ENCODE results near the gene MOB3A. TPM values are rescaled to one million over a fixed set of nuclear protein-coding genes. Genes with fewer than 3 reads are reported as not detected.

Gene MOB3A
- total and polyA plus RNA-seq, 2 experiments from 2014 or later: 15.7 to 25.1 TPM

DNA sequence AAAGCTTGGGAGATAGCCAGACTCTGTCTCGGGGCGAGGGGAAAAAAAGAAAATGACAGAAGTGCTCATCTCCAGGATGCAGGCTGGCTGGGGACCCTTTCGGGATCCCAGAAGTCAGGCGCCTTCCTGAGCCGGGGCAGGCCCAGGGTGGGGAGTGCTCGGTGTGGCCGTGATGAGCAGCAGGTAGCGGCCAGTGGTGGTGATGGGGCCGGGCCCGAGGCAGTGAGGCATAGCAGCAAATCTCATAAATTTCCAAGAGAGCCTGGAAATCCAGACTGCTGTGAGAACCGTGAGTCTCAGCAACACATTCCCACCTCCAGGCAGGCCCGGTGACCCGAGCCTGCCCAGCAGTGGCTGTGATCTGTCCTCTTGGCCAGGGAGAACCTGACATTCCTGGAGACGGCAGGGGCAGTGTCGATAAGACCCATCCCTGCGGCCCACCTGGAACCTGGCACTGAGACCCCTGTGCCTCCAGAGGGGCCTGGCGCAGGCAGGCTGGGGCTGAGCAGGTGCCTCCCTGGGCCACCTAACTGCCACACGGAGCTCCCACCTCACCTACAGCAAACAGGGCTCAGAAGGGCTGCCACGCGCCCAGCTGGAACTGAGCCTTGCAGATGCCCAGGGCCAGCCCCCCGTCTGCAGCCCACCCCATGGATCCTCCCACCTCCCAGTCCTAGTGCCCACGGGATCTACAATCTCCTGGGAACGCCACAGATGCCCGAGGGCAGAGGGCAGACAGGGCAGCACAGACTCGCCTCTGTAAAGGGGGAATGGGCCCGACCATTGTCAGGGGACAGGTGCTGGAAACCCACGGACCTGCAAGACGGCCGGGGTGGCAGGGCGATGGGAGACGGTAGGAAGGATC lies 24.0 kb upstream of the MOB3A start:
- Histone ChIP-seq H3K4me3 (no peak overlapping the region), H3K27ac (no peak overlapping the region), H3K36me3 (replicated peaks; ENCODE audit: insufficient read depth, low read depth) (no peaks in the 10 kb centered on the region), H3K9me2 (replicated peaks; ENCODE audit: insufficient read depth) (no peaks in the 10 kb centered on the region), H3K4me1 (ENCODE audit: insufficient read depth) (no peaks in the 10 kb centered on the region), H2AFZ (no peak overlapping the region), H4K20me1 (ENCODE audit: insufficient read depth, poor library complexity, severe bottlenecking) (peaks cover 10% of the 10 kb centered on the region), H3K4me2 (no peak overlapping the region), H3K27me3 (no peaks in the 10 kb centered on the region), H3K9me3 (ENCODE audit: low read depth) (no peaks in the 10 kb centered on the region), H3K79me2 (peaks cover 3% of the 10 kb centered on the region)
- TF ChIP-seq EZH2 (IDR thresholded peaks at IDR 0.05; ENCODE audit: borderline replicate concordance) (no peak), EZH2phosphoT487 (IDR thresholded peaks at IDR 0.05; ENCODE audit: low read depth, severe bottlenecking, unreplicated experiment) (no peak)
- TF ChIP-seq, protein P1, sequence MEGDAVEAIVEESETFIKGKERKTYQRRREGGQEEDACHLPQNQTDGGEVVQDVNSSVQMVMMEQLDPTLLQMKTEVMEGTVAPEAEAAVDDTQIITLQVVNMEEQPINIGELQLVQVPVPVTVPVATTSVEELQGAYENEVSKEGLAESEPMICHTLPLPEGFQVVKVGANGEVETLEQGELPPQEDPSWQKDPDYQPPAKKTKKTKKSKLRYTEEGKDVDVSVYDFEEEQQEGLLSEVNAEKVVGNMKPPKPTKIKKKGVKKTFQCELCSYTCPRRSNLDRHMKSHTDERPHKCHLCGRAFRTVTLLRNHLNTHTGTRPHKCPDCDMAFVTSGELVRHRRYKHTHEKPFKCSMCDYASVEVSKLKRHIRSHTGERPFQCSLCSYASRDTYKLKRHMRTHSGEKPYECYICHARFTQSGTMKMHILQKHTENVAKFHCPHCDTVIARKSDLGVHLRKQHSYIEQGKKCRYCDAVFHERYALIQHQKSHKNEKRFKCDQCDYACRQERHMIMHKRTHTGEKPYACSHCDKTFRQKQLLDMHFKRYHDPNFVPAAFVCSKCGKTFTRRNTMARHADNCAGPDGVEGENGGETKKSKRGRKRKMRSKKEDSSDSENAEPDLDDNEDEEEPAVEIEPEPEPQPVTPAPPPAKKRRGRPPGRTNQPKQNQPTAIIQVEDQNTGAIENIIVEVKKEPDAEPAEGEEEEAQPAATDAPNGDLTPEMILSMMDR (IDR thresholded peaks at IDR 0.05; ENCODE audit: poor library complexity): no peak
- no peak for DNase-seq (ENCODE audit: low spot score)
- 96% methylated on average over 31 of the region's 31 CpGs for WGBS (ENCODE audit: low lambda C conversion rate, missing lambda C conversion rate)

DNA sequence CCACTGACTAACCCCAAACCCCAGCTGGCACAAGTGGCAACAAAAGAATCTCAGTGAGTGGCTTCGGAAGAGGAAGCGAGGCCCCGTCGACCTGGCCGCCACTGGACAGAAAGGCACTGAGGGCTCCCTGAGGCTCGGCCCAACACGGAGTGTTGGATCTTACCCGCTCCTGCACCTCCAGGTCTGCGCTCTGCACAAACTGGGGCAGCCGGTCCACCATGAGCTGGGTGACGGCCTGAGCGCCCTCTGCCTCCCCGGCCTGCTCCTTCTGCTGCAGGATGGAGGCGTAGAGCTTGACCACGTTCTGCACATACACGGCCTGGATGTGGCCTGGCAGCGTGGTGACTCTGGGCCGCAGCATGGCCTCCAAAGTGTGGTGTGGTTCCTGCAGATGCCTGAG lies 22.3 kb upstream of the MOB3A start:
- Histone ChIP-seq H3K27ac (no peak overlapping the region), H4K20me1 (ENCODE audit: insufficient read depth, poor library complexity, severe bottlenecking) (peaks cover under 1% of the 10 kb centered on the region), H3K4me1 (ENCODE audit: insufficient read depth) (no peaks in the 10 kb centered on the region), H3K27me3 (no peaks in the 10 kb centered on the region), H3K36me3 (replicated peaks; ENCODE audit: insufficient read depth, low read depth) (no peaks in the 10 kb centered on the region), H3K4me3 (no peak overlapping the region), H3K9me2 (replicated peaks; ENCODE audit: insufficient read depth) (no peaks in the 10 kb centered on the region), H3K79me2 (peaks cover 1% of the 10 kb centered on the region), H3K4me2 (no peak overlapping the region), H2AFZ (no peak overlapping the region), H3K9me3 (ENCODE audit: low read depth) (no peaks in the 10 kb centered on the region)
- TF ChIP-seq EZH2phosphoT487 (IDR thresholded peaks at IDR 0.05; ENCODE audit: low read depth, severe bottlenecking, unreplicated experiment) (no peak), EZH2 (IDR thresholded peaks at IDR 0.05; ENCODE audit: borderline replicate concordance) (no peak)
- TF ChIP-seq, protein P1 (IDR thresholded peaks at IDR 0.05; ENCODE audit: poor library complexity): no peak
- WGBS (ENCODE audit: low lambda C conversion rate, missing lambda C conversion rate): 90% methylated on average over 18 of the region's 18 CpGs
- no peak for DNase-seq (ENCODE audit: low spot score)

DNA sequence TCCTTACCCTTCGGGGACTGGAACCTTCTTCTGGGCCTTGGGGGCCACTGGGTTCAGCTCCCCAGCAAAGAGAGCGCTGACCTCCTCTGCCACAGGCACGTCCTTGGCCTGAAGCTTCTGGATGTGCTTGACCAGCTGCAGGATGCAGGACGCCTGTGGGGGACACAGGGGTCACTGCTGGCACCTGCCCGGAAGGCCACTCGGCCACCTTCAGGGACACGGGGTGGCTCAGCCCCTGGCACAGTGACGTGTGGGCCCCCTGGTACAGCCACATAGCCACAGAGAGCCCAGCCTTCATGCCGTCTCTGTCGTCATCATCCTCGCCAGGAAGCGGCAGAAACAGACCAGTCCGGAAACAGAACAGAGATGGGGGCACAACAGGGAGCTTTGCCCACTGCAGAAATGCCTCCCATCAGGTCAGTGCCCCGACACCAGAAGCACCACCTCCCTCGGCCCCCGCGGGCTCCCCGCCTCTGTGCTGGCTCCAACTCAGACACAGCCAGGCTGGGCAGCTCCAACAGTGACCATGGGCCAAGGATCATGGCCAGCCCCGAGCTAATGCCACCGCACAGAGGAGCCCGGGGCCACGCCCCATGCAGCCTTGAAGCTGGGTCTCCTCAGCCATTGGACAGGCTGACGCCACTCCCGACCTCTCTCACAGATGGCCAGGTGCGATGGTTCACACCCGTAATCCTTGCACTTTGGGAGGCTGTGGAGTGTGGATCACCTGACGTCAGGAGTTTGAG lies 21.3 kb upstream of the MOB3A start:
- Histone ChIP-seq H3K4me2 (no peak overlapping the region), H4K20me1 (ENCODE audit: insufficient read depth, poor library complexity, severe bottlenecking) (no peaks in the 10 kb centered on the region), H3K4me3 (no peak overlapping the region), H3K36me3 (replicated peaks; ENCODE audit: insufficient read depth, low read depth) (no peaks in the 10 kb centered on the region), H3K4me1 (ENCODE audit: insufficient read depth) (no peaks in the 10 kb centered on the region), H3K27ac (no peak overlapping the region), H3K79me2 (no peaks in the 10 kb centered on the region), H2AFZ (no peak overlapping the region), H3K27me3 (no peaks in the 10 kb centered on the region), H3K9me2 (replicated peaks; ENCODE audit: insufficient read depth) (no peaks in the 10 kb centered on the region), H3K9me3 (ENCODE audit: low read depth) (no peaks in the 10 kb centered on the region)
- TF ChIP-seq EZH2phosphoT487 (IDR thresholded peaks at IDR 0.05; ENCODE audit: low read depth, severe bottlenecking, unreplicated experiment) (no peak), EZH2 (IDR thresholded peaks at IDR 0.05; ENCODE audit: borderline replicate concordance) (no peak)
- TF ChIP-seq, protein P1 (IDR thresholded peaks at IDR 0.05; ENCODE audit: poor library complexity): no peak
- 95% methylated on average over 27 of the region's 27 CpGs for WGBS (ENCODE audit: low lambda C conversion rate, missing lambda C conversion rate)
- DNase-seq (ENCODE audit: low spot score): no peak
